HS-5 (cell line): ENCODE measurements around the gene MACROD1.

Experiments used
- DNase-seq: peaks from one replicate; pipeline ENCODE4 v3.0.0-alpha.2; 2012; ENCODE audit warnings: low read depth

Gene MACROD1

DNA sequence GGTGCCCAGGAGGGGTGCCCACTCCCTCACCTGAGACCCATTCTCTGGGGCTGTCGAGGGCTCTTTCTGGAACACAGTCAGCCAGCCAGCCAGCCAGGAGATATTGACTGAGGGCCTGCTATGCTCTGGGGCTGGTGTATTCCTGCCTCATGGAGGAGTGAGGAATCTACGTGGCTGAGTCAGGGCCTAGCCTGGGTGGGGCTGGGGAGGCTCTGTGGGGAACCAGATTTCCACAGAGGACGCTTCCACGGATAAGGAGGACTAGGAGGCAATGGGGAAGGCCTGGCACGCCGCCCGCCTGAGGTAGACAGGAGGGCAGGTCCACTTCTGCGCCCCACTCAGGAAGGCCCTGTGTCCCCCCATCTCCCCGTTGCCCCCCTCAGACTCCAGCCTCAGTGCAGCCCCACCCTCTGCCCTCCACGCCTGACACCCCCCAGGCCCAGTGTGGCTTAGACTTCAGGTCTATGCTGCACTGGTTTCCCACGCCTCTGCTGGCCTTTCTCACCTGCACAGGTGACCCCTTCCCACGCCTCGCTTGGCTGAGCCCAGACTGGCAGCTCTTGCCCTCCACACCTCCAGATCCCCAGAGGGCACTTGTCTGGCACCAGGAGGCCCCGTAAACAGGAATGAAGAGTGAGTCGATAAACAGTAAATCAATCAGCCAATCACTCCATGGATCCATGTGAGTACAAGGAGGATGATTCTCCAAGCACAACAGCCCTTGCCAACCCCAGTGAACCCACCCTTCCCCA lies 37.5 kb downstream of the MACROD1 start:
- no peak for DNase-seq

DNA sequence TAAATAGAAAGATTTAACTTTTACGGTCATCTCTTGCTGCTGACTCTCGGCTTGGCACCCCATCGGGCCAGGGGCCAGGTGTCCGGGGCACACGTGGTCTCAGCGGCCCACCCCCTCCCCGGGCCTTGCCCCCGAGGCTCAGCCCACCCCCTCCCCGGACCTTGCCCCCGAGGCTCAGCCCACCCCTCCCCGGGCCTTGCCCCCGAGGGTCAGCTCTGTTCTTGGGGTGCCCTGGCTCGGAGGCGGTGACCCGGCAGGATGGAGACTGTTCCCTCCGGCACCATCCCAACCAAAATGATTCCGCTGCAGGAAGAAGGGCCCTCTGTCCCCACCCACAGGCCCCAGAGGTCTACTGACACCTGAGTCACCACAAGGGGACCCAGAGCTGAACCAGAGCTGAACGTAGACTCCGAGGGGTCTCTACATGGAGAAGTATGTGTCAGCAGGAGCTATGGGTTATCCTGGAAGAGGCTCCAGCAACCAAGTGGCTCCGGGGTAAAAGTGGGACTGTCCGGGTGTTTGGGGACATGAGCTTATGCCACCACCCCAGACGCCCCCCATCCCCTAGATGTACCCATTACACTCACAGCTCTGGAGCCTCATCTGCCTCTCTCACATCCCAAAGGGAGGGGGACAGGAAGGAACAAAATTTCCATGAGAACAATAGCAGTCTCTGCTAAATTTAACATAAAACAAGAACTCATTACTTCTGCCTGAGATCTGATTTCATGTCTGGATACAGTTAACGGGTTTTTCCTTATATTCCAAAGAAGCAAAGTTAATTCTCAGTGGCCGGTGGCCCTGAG lies 38.4 kb downstream of the MACROD1 start:
- DNase-seq, result no peak

- no peak for DNase-seq
These were observed 39.1 kb downstream of the MACROD1 start for GRCh38 chr11:64126796-64127195.

DNA sequence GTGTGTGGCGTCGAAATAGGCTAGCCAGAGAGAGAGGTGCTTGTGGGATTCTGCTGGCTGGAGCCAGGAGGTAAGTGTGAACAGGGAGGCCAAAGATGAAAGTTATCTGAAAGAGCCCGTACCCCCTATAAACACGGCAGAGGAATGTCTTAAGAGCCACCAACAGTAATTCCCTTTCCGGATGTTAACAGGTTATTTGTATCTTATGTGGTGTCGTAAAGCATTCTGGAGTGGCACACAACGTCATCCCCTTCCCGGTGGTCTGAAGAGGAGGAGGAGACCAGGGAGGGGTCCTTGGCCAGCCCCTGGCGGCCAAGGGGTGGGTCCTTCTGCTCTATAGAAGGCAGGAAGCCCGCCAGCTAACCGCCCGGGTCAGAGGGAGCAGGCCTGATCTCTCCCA lies 39.5 kb downstream of the MACROD1 start:
- no peak for DNase-seq

DNA sequence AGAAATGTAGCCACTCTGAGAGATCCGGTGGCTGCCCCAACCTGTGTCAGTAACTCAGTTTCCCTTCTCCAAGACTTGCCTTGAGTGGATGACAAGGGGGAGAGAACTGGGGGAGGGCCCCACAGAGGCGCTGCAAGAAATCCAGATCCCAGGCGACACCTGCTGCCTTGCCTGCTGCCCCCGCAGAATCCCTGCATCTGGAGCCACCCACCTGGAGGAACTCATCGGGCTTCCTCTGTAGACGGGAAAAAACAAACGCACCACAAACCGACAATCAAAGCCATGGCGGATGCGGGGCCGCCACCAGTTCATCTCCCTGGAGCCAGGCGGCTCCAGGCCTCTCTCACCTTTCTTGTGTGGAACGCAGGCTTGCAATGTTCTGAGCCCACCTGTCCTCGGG lies 40.2 kb downstream of the MACROD1 start:
- DNase-seq, result no peak

GRCh38 chr11:64124147-64124546 lies 41.8 kb downstream of the MACROD1 start:
- DNase-seq, result no peak

- DNase-seq, result no peak
These were observed 42.2 kb downstream of the MACROD1 start for GRCh38 chr11:64123679-64124078.

GRCh38 chr11:64122411-64123410 lies 43.2 kb downstream of the MACROD1 start:
- DNase-seq, result no peak

- peak; percentile 78 for DNase-seq
These were observed 44.1 kb downstream of the MACROD1 start for GRCh38 chr11:64121663-64122410.

DNA sequence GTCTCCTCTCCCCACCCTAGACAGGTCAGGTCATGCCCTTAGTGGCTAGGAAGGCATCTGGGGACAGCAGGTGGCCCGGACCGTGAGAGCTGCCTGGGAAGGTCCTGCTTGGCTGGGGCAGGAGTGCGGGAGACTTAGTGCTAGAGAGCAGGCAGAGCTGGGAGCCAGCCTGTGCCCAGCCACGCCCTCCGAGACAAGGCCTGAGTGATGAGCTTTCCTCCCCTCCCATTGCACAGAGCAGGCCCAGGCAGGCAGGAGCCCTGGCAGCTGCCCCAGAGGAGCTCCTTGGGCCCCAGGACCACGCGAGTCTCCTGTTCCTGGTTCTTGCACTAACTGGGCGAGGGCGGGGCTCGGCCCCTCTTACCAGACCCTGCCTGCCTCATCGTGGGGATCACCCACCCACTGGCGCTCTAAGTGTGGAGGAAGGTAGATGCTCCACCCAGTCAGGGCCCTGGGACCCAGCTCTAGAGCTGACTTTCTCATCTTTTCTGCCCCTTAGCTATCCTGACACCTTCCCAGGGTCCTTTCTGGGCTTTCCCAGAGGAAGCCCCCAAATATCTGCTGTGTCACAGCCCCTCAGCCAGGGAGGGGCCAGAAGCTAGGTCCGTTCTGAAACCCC lies 44.9 kb downstream of the MACROD1 start:
- DNase-seq, result peak; percentile 18

DNA sequence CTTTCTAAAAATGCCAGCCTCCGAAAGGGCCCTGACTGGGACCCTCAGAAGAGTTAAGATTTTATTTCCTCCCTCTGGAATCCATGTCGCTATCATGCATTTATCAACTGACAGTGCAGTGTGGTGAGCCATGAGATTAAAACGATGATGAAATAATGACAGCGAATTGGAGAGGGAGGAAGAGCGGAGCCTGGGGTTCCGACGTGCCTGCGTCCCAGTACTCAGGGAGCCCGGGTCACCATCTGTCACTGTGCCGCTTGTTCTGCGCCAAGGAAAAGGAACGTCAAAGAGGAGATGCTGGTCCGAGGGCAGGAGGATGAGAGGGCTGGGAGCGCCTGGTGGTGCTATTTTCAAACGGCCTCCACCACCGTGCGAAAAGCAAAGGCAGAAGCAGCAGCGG lies 46.2 kb downstream of the MACROD1 start:
- no peak for DNase-seq

GRCh38 chr11:64118876-64119665 lies 46.8 kb downstream of the MACROD1 start:
- DNase-seq, result no peak

DNA sequence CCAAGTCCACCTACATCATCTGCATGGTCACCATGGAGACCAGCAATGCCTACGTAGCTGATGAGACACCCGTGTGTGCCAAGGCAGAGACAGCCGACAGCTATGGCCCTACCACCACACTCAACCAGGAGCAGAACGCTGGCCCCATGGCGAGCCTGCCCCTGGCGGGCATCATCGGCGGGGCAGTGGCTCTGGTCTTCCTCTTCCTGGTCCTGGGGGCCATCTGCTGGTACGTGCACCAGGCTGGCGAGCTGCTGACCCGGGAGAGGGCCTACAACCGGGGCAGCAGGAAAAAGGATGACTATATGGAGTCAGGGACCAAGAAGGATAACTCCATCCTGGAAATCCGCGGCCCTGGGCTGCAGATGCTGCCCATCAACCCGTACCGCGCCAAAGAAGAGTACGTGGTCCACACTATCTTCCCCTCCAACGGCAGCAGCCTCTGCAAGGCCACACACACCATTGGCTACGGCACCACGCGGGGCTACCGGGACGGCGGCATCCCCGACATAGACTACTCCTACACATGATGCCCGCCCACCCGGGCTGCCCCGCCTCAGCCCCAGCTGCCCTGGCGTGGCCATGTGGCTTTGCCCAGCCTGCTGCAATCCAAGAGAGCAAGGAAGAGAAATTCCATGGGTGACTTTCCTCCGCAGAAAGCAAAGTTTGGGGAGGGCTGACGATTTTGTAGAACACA lies 48.0 kb downstream of the MACROD1 start:
- DNase-seq, result no peak

DNA sequence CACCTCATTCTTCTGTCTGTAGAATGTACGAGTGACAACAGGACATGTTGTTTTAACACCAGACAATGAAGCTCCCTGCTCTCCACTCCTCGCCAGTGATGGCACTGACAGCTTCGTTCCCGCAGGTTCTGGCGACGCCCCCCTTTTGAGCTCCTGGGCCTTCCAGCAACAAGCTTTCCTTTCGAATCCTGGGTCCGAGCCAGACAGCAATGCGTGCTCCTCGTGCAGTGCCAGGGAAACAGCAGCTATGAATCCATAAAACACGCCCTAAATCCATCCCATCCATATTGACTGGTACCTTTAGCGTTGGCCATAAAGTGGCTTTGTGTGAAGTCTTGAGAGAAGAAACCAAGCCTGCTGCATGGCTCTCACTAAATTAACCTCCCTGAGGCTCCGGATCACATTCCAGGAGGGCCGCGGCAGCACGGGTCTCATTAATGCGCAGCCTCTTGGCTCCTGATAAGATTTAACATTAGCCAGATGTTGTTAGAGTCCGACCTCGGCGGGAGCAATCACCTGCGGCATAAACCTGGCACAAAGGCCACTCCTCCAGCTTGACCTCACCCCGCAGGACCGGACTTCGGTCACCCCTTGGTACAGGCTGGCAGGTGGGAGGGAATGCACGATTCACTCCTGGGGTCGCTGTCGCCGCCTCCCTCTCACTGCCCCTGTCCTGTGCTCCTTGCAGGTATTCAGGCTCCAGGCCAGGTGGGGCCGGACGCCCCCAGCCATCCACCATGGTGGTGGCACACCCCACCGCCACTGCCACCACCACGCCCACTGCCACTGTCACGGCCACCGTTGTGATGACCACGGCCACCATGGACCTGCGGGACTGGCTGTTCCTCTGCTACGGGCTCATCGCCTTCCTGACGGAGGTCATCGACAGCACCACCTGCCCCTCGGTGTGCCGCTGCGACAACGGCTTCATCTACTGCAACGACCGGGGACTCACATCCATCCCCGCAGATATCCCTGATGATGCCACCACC lies 50.1 kb downstream of the MACROD1 start:
- no peak for DNase-seq

GRCh38 chr11:64114231-64114630 lies 51.7 kb downstream of the MACROD1 start:
- DNase-seq, result no peak

DNA sequence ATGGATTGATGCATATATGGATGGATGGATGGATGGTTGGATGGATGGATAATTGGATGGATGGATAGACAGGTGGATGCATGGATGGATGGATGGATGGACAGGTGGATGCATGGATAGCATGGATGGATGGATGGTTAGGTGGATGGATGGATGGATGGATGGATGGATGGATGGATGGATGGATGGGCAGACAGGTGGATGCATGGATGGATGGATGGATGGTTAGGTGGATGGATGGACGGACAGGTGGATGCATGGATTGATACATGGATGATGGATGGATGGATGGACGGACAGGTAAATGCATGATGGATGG lies 52.5 kb downstream of the MACROD1 start:
- DNase-seq, result no peak

DNA sequence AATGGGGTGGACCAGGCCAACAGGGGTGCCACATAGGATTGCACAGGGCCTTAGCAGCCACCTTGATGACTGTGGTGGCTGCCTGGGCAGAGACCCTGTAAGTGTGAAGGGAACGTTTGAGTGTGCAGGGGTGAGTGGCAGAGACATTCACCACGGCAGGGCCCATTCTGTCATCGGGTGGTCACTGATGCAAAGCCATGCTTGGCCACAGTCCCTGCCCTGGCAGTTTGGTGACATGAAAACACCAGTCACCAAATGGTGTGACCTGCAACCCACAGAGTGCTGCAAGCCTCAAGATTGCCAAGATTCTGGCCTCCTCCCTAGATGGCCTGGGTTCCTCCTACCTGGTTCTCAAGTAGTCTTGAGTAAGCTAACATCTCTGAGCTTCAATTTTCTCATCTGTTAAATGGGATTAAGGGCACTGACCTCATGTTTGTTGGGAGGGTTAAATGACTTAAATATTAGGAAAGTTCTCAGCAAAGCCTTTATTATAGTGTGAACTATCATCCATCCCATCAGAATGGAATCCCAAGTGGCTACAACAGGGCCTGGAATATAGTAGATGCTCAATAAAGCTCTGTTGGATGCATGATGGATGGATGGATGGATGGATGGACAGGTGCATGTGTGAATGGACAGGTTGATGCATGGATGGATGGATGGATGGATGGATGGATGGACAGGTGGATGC lies 53.0 kb downstream of the MACROD1 start:
- no peak for DNase-seq
